Ishikawa (cell line): Measurements from ENCODE around the gene HNRNPL.

Source experiments
- CEBPB ChIP-seq: IDR thresholded peaks from 2 replicates; pipeline ENCODE4 v1.6.1; 2012
- CREB1 ChIP-seq: IDR thresholded peaks from 2 replicates; pipeline ENCODE4 v1.6.1; 2012; ENCODE audit warnings: low read depth
- EGR1 ChIP-seq: IDR thresholded peaks from 2 replicates; pipeline ENCODE4 v1.6.1; 2012
- EP300 ChIP-seq: IDR thresholded peaks from 2 replicates; pipeline ENCODE4 v1.6.1; 2012; ENCODE audit warnings: borderline replicate concordance
- NFIC ChIP-seq: IDR thresholded peaks from 2 replicates; pipeline ENCODE4 v1.6.1; 2012
- RAD21 ChIP-seq: IDR thresholded peaks from 2 replicates; pipeline ENCODE4 v1.6.1; 2012; ENCODE audit warnings: low read depth
- REST ChIP-seq: IDR thresholded peaks from 2 replicates; pipeline ENCODE4 v1.6.1; 2012; ENCODE audit warnings: low read depth, mild to moderate bottlenecking
- TAF1 ChIP-seq: IDR thresholded peaks from 2 replicates; pipeline ENCODE4 v1.6.1; 2012; ENCODE audit warnings: low read depth, mild to moderate bottlenecking
- YY1 ChIP-seq: IDR thresholded peaks from 2 replicates; pipeline ENCODE4 v1.6.1; 2012; ENCODE audit warnings: low read depth
- ZBTB7A ChIP-seq: IDR thresholded peaks from 2 replicates; pipeline ENCODE4 v1.6.1; 2012; ENCODE audit warnings: low read depth
- TF ChIP-seq, protein P1 (sequence below): IDR thresholded peaks from 2 replicates; pipeline ENCODE4 v1.6.1; 2012
- TF ChIP-seq, protein P2 (sequence below): IDR thresholded peaks from 2 replicates; pipeline ENCODE4 v1.6.1; 2012

GRCh38 chr19:38898788-38899446, 49.1 kb upstream of the HNRNPL start:
- TF ChIP-seq CEBPB (no peak), TAF1 (no peak), RAD21 (no peak), YY1 (no peak), EP300 (no peak), EGR1 (no peak), REST (no peak), CREB1 (no peak), NFIC (no peak), ZBTB7A (no peak)
- TF ChIP-seq, protein P1, sequence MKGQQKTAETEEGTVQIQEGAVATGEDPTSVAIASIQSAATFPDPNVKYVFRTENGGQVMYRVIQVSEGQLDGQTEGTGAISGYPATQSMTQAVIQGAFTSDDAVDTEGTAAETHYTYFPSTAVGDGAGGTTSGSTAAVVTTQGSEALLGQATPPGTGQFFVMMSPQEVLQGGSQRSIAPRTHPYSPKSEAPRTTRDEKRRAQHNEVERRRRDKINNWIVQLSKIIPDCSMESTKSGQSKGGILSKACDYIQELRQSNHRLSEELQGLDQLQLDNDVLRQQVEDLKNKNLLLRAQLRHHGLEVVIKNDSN = no peak
- TF ChIP-seq, protein P2, sequence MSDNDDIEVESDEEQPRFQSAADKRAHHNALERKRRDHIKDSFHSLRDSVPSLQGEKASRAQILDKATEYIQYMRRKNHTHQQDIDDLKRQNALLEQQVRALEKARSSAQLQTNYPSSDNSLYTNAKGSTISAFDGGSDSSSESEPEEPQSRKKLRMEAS = no peak
